Measurements from ENCODE around the gene LGALS8.

DNA sequence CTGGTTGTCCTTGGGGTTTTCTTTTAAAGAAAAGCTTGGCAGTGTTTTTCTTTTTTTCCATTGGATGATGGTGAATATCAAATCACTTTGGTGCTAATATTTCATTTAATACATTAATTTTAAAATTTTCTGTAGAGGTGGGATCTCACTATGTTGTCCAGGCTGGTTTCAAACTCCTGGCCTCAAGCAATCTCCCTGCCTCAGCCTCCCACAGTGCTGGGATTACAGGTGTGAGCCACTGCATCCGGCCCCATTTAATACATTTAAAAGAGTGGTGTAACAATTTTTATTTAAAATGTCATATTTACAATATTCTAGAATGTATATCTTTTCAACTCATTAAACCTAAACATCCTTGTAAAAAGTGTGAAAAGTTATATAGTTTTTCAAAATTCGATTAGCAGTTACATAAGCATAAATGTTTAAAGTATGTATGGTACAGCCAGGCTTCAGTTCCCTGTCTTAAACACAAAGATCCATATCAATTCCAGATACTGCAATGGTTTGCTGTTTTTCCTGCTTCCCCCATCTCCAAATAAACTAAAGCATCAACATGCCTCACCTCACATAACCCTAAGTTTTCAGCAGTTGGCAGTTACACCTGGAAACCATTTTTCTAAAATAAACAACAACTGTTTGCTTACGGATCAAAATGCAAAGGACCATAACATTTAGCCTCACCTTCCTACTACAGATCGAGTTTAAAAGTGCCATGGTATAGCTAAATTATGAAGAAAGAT is 8.9 kb upstream of the LGALS8 start:
- TF ChIP-seq, protein P1, sequence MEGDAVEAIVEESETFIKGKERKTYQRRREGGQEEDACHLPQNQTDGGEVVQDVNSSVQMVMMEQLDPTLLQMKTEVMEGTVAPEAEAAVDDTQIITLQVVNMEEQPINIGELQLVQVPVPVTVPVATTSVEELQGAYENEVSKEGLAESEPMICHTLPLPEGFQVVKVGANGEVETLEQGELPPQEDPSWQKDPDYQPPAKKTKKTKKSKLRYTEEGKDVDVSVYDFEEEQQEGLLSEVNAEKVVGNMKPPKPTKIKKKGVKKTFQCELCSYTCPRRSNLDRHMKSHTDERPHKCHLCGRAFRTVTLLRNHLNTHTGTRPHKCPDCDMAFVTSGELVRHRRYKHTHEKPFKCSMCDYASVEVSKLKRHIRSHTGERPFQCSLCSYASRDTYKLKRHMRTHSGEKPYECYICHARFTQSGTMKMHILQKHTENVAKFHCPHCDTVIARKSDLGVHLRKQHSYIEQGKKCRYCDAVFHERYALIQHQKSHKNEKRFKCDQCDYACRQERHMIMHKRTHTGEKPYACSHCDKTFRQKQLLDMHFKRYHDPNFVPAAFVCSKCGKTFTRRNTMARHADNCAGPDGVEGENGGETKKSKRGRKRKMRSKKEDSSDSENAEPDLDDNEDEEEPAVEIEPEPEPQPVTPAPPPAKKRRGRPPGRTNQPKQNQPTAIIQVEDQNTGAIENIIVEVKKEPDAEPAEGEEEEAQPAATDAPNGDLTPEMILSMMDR (conservative IDR thresholded peaks at IDR 0.05): no peak
- no peak for TF ChIP-seq ZFX (IDR thresholded peaks at IDR 0.05)
